AG04450 (cell line): ENCODE data around the gene B4GALT4. TPM values are rescaled to one million over a fixed set of nuclear protein-coding genes. Genes with fewer than 3 reads are reported as not detected.

Source experiments
- CTCF ChIA-PET: fragments of 300-600, 350-600 bp; formaldehyde crosslinking; extraction: SDS; loops from one replicate; lab custom pipeline; 2022; ENCODE audit warnings: antibody characterized with exemption, inconsistent platforms; lab: Charles Lee
- POLR2A ChIA-PET: fragments of 350-600 bp; formaldehyde crosslinking; extraction: SDS; loops from one replicate; lab custom pipeline; 2021; ENCODE audit warnings: antibody characterized with exemption, inconsistent platforms; lab: Yijun Ruan, JAX
- DNase-seq: peaks from one replicate; pipeline ENCODE4 v3.0.0-alpha.2; 2011; ENCODE audit warnings: low read depth, low spot score
- H3K27ac ChIP-seq: one replicate; pipeline ENCODE4 v1.5.1; 2012; ENCODE audit warnings: low read depth, low read length, control low read depth
- H3K27me3 ChIP-seq: one replicate; pipeline ENCODE4 v1.6.0; 2012; ENCODE audit warnings: low read length; ENCODE audit not compliant: control insufficient read depth, insufficient read depth
- H3K4me3 ChIP-seq: 2 replicates; pipeline ENCODE4 v1.5.1; 2011; ENCODE audit warnings: mild to moderate bottlenecking, low read depth, low read length, control low read depth
- H3K9me3 ChIP-seq: 2 replicates; pipeline ENCODE4 v1.5.1; 2012; ENCODE audit warnings: low read length; ENCODE audit not compliant: control insufficient read depth, insufficient read depth
- CTCF ChIP-seq: IDR thresholded peaks from 2 replicates; pipeline ENCODE4 v1.5.1; 2011; ENCODE audit warnings: low read depth, low read length, control low read depth, inconsistent platforms
- polyA plus RNA-seq: library from polyadenylated mRNA; depleted of rRNA; stranded (reverse); fragments of >200 nt; gene quantifications from 2 replicates; pipeline ENCODE4 v1.2.3, GENCODE V29; 2011

Gene B4GALT4
- polyA plus RNA-seq, 1 experiment = 32.6 TPM

- ChIA-PET CTCF (interaction anchor here (0.7 kb wide), 1 partner anchor 329 kb away, joined by 7 read pairs; no protein-coding TSS in a partner anchor), POLR2A (no interaction called here)
- Histone ChIP-seq H3K27ac (no peak overlapping the region), H3K4me3 (no peak overlapping the region), H3K27me3 (no peaks in the 10 kb centered on the region), H3K9me3 (no peaks in the 10 kb centered on the region)
- DNase-seq = no peak
- TF ChIP-seq CTCF = no peak
Observed at GRCh38 chr3:119211193-119211592, 29.5 kb downstream of the B4GALT4 start.

- Histone ChIP-seq H3K9me3 (no peaks in the 10 kb centered on the region), H3K27ac (no peak overlapping the region), H3K4me3 (no peak overlapping the region), H3K27me3 (no peaks in the 10 kb centered on the region)
- POLR2A ChIA-PET = interaction anchor here (1.4 kb wide), 1 partner anchor 33 kb away, joined by 3 read pairs; the partner anchor contains the start of gene B4GALT4
- CTCF ChIA-PET = interaction anchor here (0.6 to 1.0 kb wide), 3 partner anchors 19 to 1113 kb away, joined by 3 to 5 read pairs (median 4); no protein-coding TSS in a partner anchor
- TF ChIP-seq CTCF = no peak
- DNase-seq = no peak
Observed at GRCh38 chr3:119207512-119207875, 33.2 kb downstream of the B4GALT4 start.

GRCh38 chr3:119206611-119207511 lies 33.8 kb downstream of the B4GALT4 start:
- no peaks in the 10 kb centered on the region for H3K9me3 ChIP-seq
- H3K27ac ChIP-seq = no peak overlapping the region
- no peak overlapping the region for H3K4me3 ChIP-seq
- ChIA-PET POLR2A (interaction anchor here (1.4 kb wide), 1 partner anchor 34 kb away, joined by 3 read pairs; the partner anchor contains the start of gene B4GALT4), CTCF (interaction anchor here (0.6 to 1.0 kb wide), 3 partner anchors 19 to 1112 kb away, joined by 3 to 5 read pairs (median 4); no protein-coding TSS in a partner anchor)
- no peak for TF ChIP-seq CTCF
- H3K27me3 ChIP-seq = no peaks in the 10 kb centered on the region
- DNase-seq = no peak

- no peak overlapping the region for H3K27ac ChIP-seq
- CTCF ChIA-PET = no interaction called here
- no peak for DNase-seq
Observed at GRCh38 chr3:119205685-119206084, 35.0 kb downstream of the B4GALT4 start.

More at GRCh38 chr3:119205685-119206084, 35.0 kb downstream of the B4GALT4 start:
- POLR2A ChIA-PET = interaction anchor here (0.6 kb wide), 1 partner anchor 35 kb away, joined by 4 read pairs; the partner anchor contains the start of gene B4GALT4
- TF ChIP-seq CTCF = no peak
- Histone ChIP-seq H3K27me3 (no peaks in the 10 kb centered on the region), H3K9me3 (no peaks in the 10 kb centered on the region), H3K4me3 (no peak overlapping the region)
